ENCODE measurements around the gene MYLIP. TPM values are rescaled to one million over a fixed set of nuclear protein-coding genes. Genes with fewer than 3 reads are reported as not detected.

Gene MYLIP
- total RNA-seq, 1 donor from 2014 or later: 39.5 TPM

DNA sequence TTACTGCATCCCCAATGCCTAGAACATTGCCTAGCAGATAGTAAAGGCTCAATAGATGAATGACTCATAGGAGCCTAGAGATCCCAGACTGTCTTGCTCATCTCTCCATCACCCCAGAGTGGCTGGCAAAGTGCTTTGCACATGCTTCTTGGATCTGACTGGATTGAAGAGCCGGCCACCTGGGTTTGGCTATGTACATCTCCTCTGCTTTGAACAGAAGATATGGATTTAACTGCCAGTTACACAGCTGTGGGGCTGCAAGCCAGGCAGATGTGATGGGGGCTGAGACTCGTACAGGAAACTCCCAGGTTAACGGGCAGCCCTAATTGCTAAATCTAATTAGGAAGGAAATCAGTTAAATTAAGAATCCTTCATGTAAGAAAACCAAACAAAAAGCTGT lies 28.6 kb downstream of the MYLIP start:
- Histone ChIP-seq H3K4me1 (no peaks in the 10 kb centered on the region), H3K4me3 (no peak overlapping the region), H3K36me3 (no peaks in the 10 kb centered on the region), H3K27ac (no peak overlapping the region), H3K27me3 (no peaks in the 10 kb centered on the region), H3K9me3 (no peaks in the 10 kb centered on the region)
- no peak for TF ChIP-seq CTCF (IDR thresholded peaks at IDR 0.05)
- ATAC-seq: no peak
- no peak for DNase-seq
- intact Hi-C loops (cut with DNase I): no loop called here

DNA sequence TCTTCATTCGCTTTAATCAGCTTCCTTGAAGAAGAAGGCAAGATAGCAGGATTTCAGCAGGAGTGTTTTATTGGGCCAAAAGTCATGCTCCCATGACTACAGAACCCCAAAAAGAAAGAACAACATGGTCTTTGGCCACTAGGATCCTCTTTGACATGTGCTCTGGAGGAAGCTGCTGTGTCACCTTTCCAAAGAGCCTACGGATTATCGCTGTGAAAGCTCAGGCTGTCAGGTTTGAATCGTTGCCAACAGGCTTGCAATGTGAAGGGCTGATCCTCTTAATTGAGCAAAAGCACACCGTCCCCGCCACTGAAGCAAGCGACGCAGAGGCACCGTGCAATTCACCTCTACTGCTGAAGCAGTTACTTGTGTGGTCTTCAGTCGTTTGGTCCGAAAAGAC lies 29.0 kb downstream of the MYLIP start:
- intact Hi-C loops (cut with DNase I): no loop called here
- TF ChIP-seq CTCF (IDR thresholded peaks at IDR 0.05): no peak
- ATAC-seq (no peak), DNase-seq (no peak)
- H3K27ac ChIP-seq: no peak overlapping the region
- no peaks in the 10 kb centered on the region for H3K4me1 ChIP-seq
- H3K27me3 ChIP-seq: no peaks in the 10 kb centered on the region
- no peaks in the 10 kb centered on the region for H3K36me3 ChIP-seq
- H3K4me3 ChIP-seq: no peak overlapping the region
- no peaks in the 10 kb centered on the region for H3K9me3 ChIP-seq

DNA sequence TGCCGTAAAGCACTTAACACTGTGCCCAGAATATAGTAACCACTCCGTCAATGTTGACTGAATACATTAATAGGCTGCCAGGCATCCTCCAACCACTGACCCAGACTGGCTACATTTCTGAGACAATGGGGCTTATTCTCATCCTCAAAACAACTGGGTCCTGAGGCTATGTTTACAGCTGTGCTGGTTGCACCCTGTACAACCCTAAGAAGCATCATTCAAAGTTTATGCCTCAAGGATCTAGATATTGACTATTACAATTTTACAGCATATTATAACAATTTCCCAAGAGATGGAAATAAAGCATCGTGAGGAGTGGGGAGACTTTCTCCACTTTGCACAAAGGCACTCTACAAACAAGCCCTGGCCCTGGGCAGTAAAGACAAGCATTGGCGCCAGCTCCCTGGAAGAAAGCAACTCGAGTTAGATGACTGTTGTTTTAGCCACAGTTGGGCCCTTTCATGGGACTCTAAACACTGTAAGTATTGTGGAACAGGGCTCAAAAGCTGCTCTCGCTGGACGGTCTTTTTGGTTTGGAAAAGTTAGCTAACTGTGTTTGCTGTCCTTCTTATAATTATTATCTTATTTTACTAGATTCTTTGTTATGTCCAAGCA lies 30.2 kb downstream of the MYLIP start:
- no peaks in the 10 kb centered on the region for H3K27me3 ChIP-seq
- H3K4me1 ChIP-seq: no peaks in the 10 kb centered on the region
- DNase-seq (no peak), ATAC-seq (no peak)
- TF ChIP-seq CTCF (IDR thresholded peaks at IDR 0.05): no peak
- no peak overlapping the region for H3K27ac ChIP-seq
- no peaks in the 10 kb centered on the region for H3K9me3 ChIP-seq
- no peaks in the 10 kb centered on the region for H3K36me3 ChIP-seq
- H3K4me3 ChIP-seq: no peak overlapping the region
- intact Hi-C loops (cut with DNase I): no loop called here

GRCh38 chr6:16160794-16161193 lies 31.9 kb downstream of the MYLIP start:
- no peak for ATAC-seq
- Histone ChIP-seq H3K4me1 (no peaks in the 10 kb centered on the region), H3K36me3 (no peaks in the 10 kb centered on the region), H3K9me3 (no peaks in the 10 kb centered on the region), H3K4me3 (no peak overlapping the region), H3K27ac (no peak overlapping the region), H3K27me3 (no peaks in the 10 kb centered on the region)
- TF ChIP-seq CTCF (IDR thresholded peaks at IDR 0.05): no peak
- DNase-seq: no peak
- intact Hi-C loops (cut with DNase I): no loop called here

DNA sequence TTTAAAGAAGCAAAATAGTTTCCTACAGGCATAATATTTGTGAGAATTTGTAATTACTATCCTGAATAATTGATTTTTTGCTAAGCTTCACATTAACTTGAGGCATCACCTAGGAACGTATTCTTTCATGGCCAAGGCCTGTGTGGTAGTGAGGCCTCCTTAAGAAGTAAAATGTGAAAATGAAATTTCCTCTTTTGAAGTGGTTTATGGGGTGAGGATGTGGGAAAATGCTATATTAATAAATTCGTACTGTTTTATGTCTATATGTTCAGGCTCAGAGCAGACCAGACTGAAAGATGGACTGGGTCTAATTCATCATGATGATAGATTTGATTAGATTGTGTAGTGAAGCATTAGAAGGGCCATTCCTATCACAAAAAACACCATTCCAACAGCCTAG lies 33.1 kb downstream of the MYLIP start:
- intact Hi-C loops (cut with DNase I): no loop called here
- H3K4me1 ChIP-seq: no peaks in the 10 kb centered on the region
- no peak for TF ChIP-seq CTCF (IDR thresholded peaks at IDR 0.05)
- no peak for DNase-seq
- ATAC-seq: no peak
- H3K36me3 ChIP-seq: no peaks in the 10 kb centered on the region
- H3K27ac ChIP-seq: no peak overlapping the region
- no peaks in the 10 kb centered on the region for H3K27me3 ChIP-seq
- no peak overlapping the region for H3K4me3 ChIP-seq
- no peaks in the 10 kb centered on the region for H3K9me3 ChIP-seq

DNA sequence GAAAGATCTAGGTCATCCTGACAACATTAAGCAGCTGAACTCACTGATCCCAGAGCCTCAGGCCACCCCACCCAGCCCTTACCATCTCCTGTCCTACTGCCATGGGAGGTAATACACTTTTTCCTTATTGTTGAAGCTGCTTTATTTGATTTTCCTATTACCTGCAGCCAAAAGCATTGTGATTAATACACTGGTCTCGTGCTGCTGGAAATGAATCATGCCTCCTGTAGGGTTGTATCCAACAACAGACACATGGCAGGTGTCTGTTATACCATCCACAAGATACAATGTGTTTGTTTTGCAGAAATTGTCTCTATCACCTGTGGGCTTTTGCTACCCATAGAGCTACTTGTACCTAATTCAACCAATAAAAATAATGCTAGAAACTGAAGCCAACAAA lies 34.2 kb downstream of the MYLIP start:
- Histone ChIP-seq H3K27ac (no peak overlapping the region), H3K36me3 (no peaks in the 10 kb centered on the region), H3K4me3 (no peak overlapping the region), H3K4me1 (no peaks in the 10 kb centered on the region), H3K9me3 (no peaks in the 10 kb centered on the region), H3K27me3 (no peaks in the 10 kb centered on the region)
- TF ChIP-seq CTCF (IDR thresholded peaks at IDR 0.05): no peak
- DNase-seq: no peak
- no peak for ATAC-seq
- intact Hi-C loops (cut with DNase I): no loop called here

Measured in upper lobe of right lung (tissue), 1 donor.